GM23338 (cell line): ENCODE measurements around the gene TCF3.

Experiments
- ETS1 ChIP-seq: IDR thresholded peaks from 2 replicates; pipeline ENCODE4 v1.6.1; 2016; ENCODE audit warnings: antibody characterized with exemption
- EZH2 ChIP-seq: fragments of 200-600 bp; sonication (generic); IDR thresholded peaks from one replicate; pipeline ENCODE4 v1.8.0; 2017; ENCODE audit warnings: antibody characterized with exemption, mild to moderate bottlenecking, low read depth; ENCODE audit not compliant: unreplicated experiment
- EZH2phosphoT487 ChIP-seq: fragments of 200-600 bp; sonication (generic); IDR thresholded peaks from one replicate; pipeline ENCODE4 v1.8.1; 2018; ENCODE audit warnings: antibody characterized with exemption; ENCODE audit not compliant: unreplicated experiment
- REST ChIP-seq: IDR thresholded peaks from one replicate; pipeline ENCODE4 v1.6.1; 2018; ENCODE audit warnings: antibody characterized with exemption; ENCODE audit not compliant: unreplicated experiment
- TF ChIP-seq, protein P1 (sequence below), 2 experiments: fragments of 200-600 bp in 1 of 2; sonication (generic) in 1 of 2; conservative IDR thresholded peaks; 2 replicates each; pipeline versions ENCODE4 v1.5.1 to v1.6.1; 2016 to 2017; ENCODE audit warnings: antibody characterized with exemption in 2 of 2, low read depth in 2 of 2, mild to moderate bottlenecking in 2 of 2, moderate library complexity in 1 of 2

DNA sequence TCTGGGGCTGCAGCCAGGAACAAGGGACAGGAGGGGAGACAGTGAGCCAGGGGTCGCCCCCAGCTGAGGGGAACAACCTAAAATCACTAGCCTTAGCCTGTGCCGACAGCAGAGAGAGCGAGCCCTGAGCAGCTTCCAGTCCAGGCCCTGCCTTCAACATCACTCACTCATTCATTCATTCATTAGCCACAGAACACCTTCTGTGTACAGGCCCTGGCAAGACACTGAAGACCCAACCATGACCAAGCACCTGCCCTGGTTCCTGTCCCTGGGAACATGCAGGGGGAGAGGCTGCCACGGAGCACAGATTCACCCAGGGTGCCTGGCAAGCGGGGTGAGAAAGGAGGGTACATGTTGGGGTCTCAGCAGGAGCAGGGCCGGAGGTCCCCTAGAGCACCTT lies 89.2 kb downstream of the TCF3 start:
- TF ChIP-seq ETS1 (no peak), EZH2phosphoT487 (no peak), REST (no peak), EZH2 (no peak)
- TF ChIP-seq, protein P1, sequence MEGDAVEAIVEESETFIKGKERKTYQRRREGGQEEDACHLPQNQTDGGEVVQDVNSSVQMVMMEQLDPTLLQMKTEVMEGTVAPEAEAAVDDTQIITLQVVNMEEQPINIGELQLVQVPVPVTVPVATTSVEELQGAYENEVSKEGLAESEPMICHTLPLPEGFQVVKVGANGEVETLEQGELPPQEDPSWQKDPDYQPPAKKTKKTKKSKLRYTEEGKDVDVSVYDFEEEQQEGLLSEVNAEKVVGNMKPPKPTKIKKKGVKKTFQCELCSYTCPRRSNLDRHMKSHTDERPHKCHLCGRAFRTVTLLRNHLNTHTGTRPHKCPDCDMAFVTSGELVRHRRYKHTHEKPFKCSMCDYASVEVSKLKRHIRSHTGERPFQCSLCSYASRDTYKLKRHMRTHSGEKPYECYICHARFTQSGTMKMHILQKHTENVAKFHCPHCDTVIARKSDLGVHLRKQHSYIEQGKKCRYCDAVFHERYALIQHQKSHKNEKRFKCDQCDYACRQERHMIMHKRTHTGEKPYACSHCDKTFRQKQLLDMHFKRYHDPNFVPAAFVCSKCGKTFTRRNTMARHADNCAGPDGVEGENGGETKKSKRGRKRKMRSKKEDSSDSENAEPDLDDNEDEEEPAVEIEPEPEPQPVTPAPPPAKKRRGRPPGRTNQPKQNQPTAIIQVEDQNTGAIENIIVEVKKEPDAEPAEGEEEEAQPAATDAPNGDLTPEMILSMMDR (conservative IDR thresholded peaks at IDR 0.05; ENCODE audit: low read depth in 2 of 2) = no peak
